K562 (cell line): ENCODE data around the gene OTC. TPM values are rescaled to one million over a fixed set of nuclear protein-coding genes. Genes with fewer than 3 reads are reported as not detected.

Experiments
- ATAC-seq: fragments of 200-7000 bp; cut with Tn5 transposase; 3 replicates; pipeline ENCODE4 v1.9.1; 2020; ENCODE audit warnings: moderate library complexity
- BruUV-seq: library from RNA; stranded (reverse); fragments of 400-500 nt; replicated peaks from 2 replicates; lab custom pipeline; 2021; lab: Mats Ljungman, UMichigan
- CTCF ChIA-PET: fragments of 300-600 bp; formaldehyde crosslinking; extraction: SDS; loops from one replicate; lab custom pipeline; 2021; ENCODE audit warnings: low intra/inter-chr PET ratio; lab: Yijun Ruan, JAX
- POLR2A ChIA-PET: fragments of 300-600, 350-650 bp; sonication (Branson Sonifier 250); formaldehyde crosslinking; extraction: SDS; loops from one replicate; lab custom pipeline; 2021; ENCODE audit warnings: antibody characterized with exemption, inconsistent platforms; lab: Yijun Ruan, JAX
- DNase-seq, 4 experiments: peaks; one replicate each; pipeline versions ENCODE4 v3.0.0 to v3.0.0-alpha.2; 2011 to 2018; ENCODE audit warnings: low spot score in 3 of 4, mixed read lengths in 3 of 4; ENCODE audit errors: extremely low read depth in 1 of 4
- FAIRE-seq: peaks from 2 replicates; lab custom pipeline; 2011; peaks lifted over from hg19 to GRCh38; lab: Jason Lieb, UNC
- H2AFZ ChIP-seq: 2 replicates; pipeline ENCODE4 v1.6.0; 2011; ENCODE audit warnings: low read depth, low read length, control low read depth, inconsistent platforms
- H3K27ac ChIP-seq: fragments of 200-600 bp; 3 replicates; pipeline ENCODE4 v1.8.0; 2011; ENCODE audit warnings: low read depth, mild to moderate bottlenecking, control low read depth, inconsistent platforms, low read length, moderate library complexity, mixed read lengths; ENCODE audit errors: extremely low read depth
- H3K27me3 ChIP-seq, 2 experiments: fragments of 300-600 bp in 1 of 2; 2 replicates in 1 of 2; 3 replicates in 1 of 2; pipeline versions ENCODE4 v1.6.0 to v1.8.0; 2011; ENCODE audit warnings: inconsistent platforms in 2 of 2, low read length in 2 of 2, mild to moderate bottlenecking in 1 of 2, mixed read lengths in 1 of 2, moderate library complexity in 1 of 2; ENCODE audit not compliant: control insufficient read depth in 2 of 2, insufficient read depth in 2 of 2
- H3K36me3 ChIP-seq: fragments of 300-600 bp; 3 replicates; pipeline ENCODE4 v1.8.0; 2011; ENCODE audit warnings: mild to moderate bottlenecking, low read length, inconsistent platforms; ENCODE audit not compliant: control insufficient read depth, insufficient read depth
- H3K4me1 ChIP-seq, 2 experiments: fragments of 200-600 bp in 1 of 2; replicated peaks in 1 of 2; 2 replicates in 1 of 2; 3 replicates in 1 of 2; pipeline versions ENCODE4 v1.5.1 to v1.8.0; 2011; ENCODE audit warnings: inconsistent platforms in 2 of 2, low read length in 2 of 2, mild to moderate bottlenecking in 1 of 2, mixed read lengths in 1 of 2, moderate library complexity in 1 of 2; ENCODE audit not compliant: control insufficient read depth in 2 of 2, insufficient read depth in 2 of 2
- H3K4me2 ChIP-seq: 2 replicates; pipeline ENCODE4 v1.6.1; 2011; ENCODE audit warnings: low read length, control low read depth, inconsistent platforms, mixed read lengths; ENCODE audit not compliant: insufficient read depth
- H3K4me3 ChIP-seq: fragments of 200-600 bp; sonication (generic), shearing (Covaris generic); 2 replicates; pipeline ENCODE4 v1.5.1; 2016; ENCODE audit warnings: control low read depth, inconsistent platforms
- H3K79me2 ChIP-seq: fragments of 200-600 bp; 3 replicates; pipeline ENCODE4 v1.8.0; 2011; ENCODE audit warnings: low read length, inconsistent platforms; ENCODE audit not compliant: control insufficient read depth, insufficient read depth
- H3K9ac ChIP-seq, 2 experiments: 2 replicates each; pipeline versions ENCODE4 v1.6.0 to v1.6.1; 2011; ENCODE audit warnings: low read depth in 2 of 2, low read length in 2 of 2, control low read depth in 1 of 2, inconsistent platforms in 1 of 2, mild to moderate bottlenecking in 1 of 2, mixed read lengths in 1 of 2; ENCODE audit not compliant: insufficient read depth in 1 of 2
- H3K9me1 ChIP-seq: one replicate; pipeline ENCODE4 v1.6.0; 2011; ENCODE audit warnings: inconsistent platforms, mild to moderate bottlenecking, low read length, moderate library complexity; ENCODE audit not compliant: control insufficient read depth, insufficient read depth
- H3K9me3 ChIP-seq: replicated peaks from 2 replicates; pipeline ENCODE4 v1.5.1; 2011; ENCODE audit warnings: low read depth, low read length, inconsistent platforms; ENCODE audit not compliant: control insufficient read depth, insufficient read depth
- H4K20me1 ChIP-seq: replicated peaks from 2 replicates; pipeline ENCODE4 v1.6.1; 2011; ENCODE audit warnings: low read length, inconsistent platforms, mixed read lengths; ENCODE audit not compliant: control insufficient read depth, insufficient read depth
- CHD2 ChIP-seq: IDR thresholded peaks from 2 replicates; pipeline ENCODE4 v1.6.1; 2011; ENCODE audit warnings: low read depth, low read length
- KDM5B ChIP-seq: fragments of 200-600 bp; sonication (generic); IDR thresholded peaks from 2 replicates; pipeline ENCODE4 v1.6.1; 2012; ENCODE audit warnings: low read depth, mild to moderate bottlenecking, moderate library complexity, low read length, control low read depth, inconsistent platforms; ENCODE audit not compliant: insufficient replicate concordance
- MBD2 ChIP-seq: sonication (generic); IDR thresholded peaks from 2 replicates; pipeline ENCODE4 v1.6.1; 2016; ENCODE audit warnings: low read depth, borderline replicate concordance
- MEIS2 ChIP-seq: fragments of 450-650 bp; IDR thresholded peaks from 2 replicates; pipeline ENCODE4 v1.6.1; 2014; ENCODE audit warnings: mild to moderate bottlenecking; ENCODE audit not compliant: partially characterized antibody
- NEUROD1 ChIP-seq: fragments of 150-350 bp; IDR thresholded peaks from 2 replicates; pipeline ENCODE4 v1.6.1; 2014; ENCODE audit warnings: borderline replicate concordance, low read length, low read depth; ENCODE audit not compliant: partially characterized antibody
- NFIC ChIP-seq: fragments of 450-650 bp; IDR thresholded peaks from 2 replicates; pipeline ENCODE4 v1.6.1; 2017; ENCODE audit warnings: mild to moderate bottlenecking, inconsistent platforms
- PRMT5 ChIP-seq: sonication (generic); formaldehyde crosslinking; IDR thresholded peaks from 2 replicates; pipeline ENCODE4 v1.5.0; 2020; ENCODE audit warnings: missing genetic modification reagents
- PRPF4 ChIP-seq: fragments of 200-400 bp; formaldehyde crosslinking; IDR thresholded peaks from one replicate; pipeline ENCODE4 v1.6.1; 2017; ENCODE audit warnings: low read length, low read depth, mild to moderate bottlenecking; ENCODE audit not compliant: insufficient read depth, poor library complexity, severe bottlenecking
- XRCC3 ChIP-seq: fragments of 450-650 bp; IDR thresholded peaks from 2 replicates; pipeline ENCODE4 v1.6.1; 2017; ENCODE audit warnings: mild to moderate bottlenecking, moderate library complexity
- XRCC5 ChIP-seq: fragments of 200-400 bp; formaldehyde crosslinking; IDR thresholded peaks from 2 replicates; pipeline ENCODE4 v1.6.1; 2017; ENCODE audit warnings: low read depth, mild to moderate bottlenecking, low read length
- ZC3H11A ChIP-seq: IDR thresholded peaks from 2 replicates; pipeline ENCODE4 v1.6.1; 2012; ENCODE audit warnings: low read depth, low read length, improper control_type of control experiment
- ZC3H4 ChIP-seq: sonication (generic); formaldehyde crosslinking; IDR thresholded peaks from 2 replicates; pipeline ENCODE4 v1.9.0; 2021; ENCODE audit warnings: missing genetic modification reagents, borderline replicate concordance
- ZNF217 ChIP-seq: sonication (generic); formaldehyde crosslinking; IDR thresholded peaks from 2 replicates; pipeline ENCODE4 v1.8.0; 2022; ENCODE audit warnings: mild to moderate bottlenecking, missing genetic modification reagents
- ZNF444 ChIP-seq: fragments of 250-450 bp; sonication (Bioruptor Pico); IDR thresholded peaks from 2 replicates; pipeline ENCODE4 v1.4.0; 2020; ENCODE audit warnings: mild to moderate bottlenecking, moderate library complexity
- ZNF707 ChIP-seq: fragments of 250-450 bp; sonication (Bioruptor Pico); conservative IDR thresholded peaks from 2 replicates; pipeline ENCODE4 v1.8.0; 2022; ENCODE audit warnings: inconsistent platforms, mild to moderate bottlenecking, moderate library complexity
- WGBS: fragments of 100-300 bp; shearing (Covaris generic); methylation state at CpG from one replicate; pipeline ENCODE4 v1.1.6; 2016; ENCODE audit warnings: low coverage, mixed read lengths; ENCODE audit not compliant: insufficient coverage; ENCODE audit errors: missing lambda C conversion rate; 5-methylcytosine and 5-hydroxymethylcytosine counted together
- in situ Hi-C: fragments of 300-500 bp; cut with MboI; formaldehyde crosslinking; loops from 4 replicates; pipeline ENCODE4 v1.15.0; 2018; ENCODE audit warnings: inconsistent platforms, mixed read lengths
- intact Hi-C: fragments of 100-400 bp; cut with micrococcal nuclease; formaldehyde crosslinking; loops from 2 replicates; pipeline ENCODE4 v1.14.2; 2022
- polyA plus RNA-seq, 8 experiments: library from polyadenylated mRNA; depleted of rRNA in 4 of 8; stranded (reverse) in 5 of 8; unstranded in 3 of 8; fragments of >200 nt; fragmentation: Nextera tagmentation in 2 of 8; fragmentation: Illumina TruSeq in 1 of 8; extraction: Ambion mirVana in 2 of 8; extraction: Trizol in 1 of 8; gene quantifications; 2 replicates each; pipeline versions ENCODE4 v1.2.1 to v1.2.3, GENCODE V29; 2011 to 2014; ENCODE audit warnings: inconsistent platforms in 1 of 8, missing spikeins in 1 of 8
- total RNA-seq, 7 experiments: library from RNA; depleted of rRNA in 6 of 7; stranded (reverse); fragments of >200 nt in 6 of 7; fragmentation: Illumina TruSeq in 2 of 7; extraction: Trizol in 2 of 7; gene quantifications; 2 replicates each; pipeline versions ENCODE4 v1.2.1 to v1.2.3, GENCODE V29; 2011 to 2021; ENCODE audit warnings: low replicate concordance in 1 of 7
- TF ChIP-seq, protein P1 (sequence below): fragments of 450-650 bp; IDR thresholded peaks from 2 replicates; pipeline ENCODE4 v1.6.1; 2016; ENCODE audit warnings: low read depth, mild to moderate bottlenecking, moderate library complexity
- TF ChIP-seq, protein P2 (sequence below): fragments of 450-650 bp; IDR thresholded peaks from 2 replicates; pipeline ENCODE4 v1.6.1; 2014; ENCODE audit warnings: low read depth, mild to moderate bottlenecking, moderate library complexity, borderline replicate concordance
- TF ChIP-seq, protein P3 (sequence below): sonication (generic); formaldehyde crosslinking; IDR thresholded peaks from 2 replicates; pipeline ENCODE4 v1.8.1; 2023; ENCODE audit warnings: missing genetic modification reagents, mild to moderate bottlenecking, borderline replicate concordance

The OTC gene
- total and polyA plus RNA-seq, 9 of the 15 experiments (the other 6 are each of a cell fraction or from before 2014, with no cell fraction given) = not detected

DNA sequence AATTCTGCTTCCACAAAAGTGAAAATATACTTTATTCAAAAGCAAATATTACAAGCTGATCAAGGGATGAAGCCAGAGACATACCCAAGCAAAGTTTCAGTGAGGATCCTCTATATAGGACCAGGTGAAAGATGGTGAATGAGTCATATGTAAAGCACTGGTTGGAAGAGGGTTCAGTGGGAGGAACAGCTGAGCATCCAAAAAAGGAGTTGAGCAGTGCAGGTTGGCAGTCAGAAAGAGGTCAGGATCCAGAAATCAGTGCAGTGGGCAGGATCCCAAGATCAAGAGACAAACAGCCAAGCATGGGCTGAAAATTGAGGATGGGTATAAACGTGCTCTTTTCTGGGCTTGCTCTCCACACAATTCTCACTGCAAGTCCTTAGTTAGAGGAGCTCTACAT lies 30.3 kb downstream of the OTC start:
- Histone ChIP-seq H3K27ac (no peak overlapping the region), H2AFZ (no peak overlapping the region), H3K4me3 (no peak overlapping the region), H3K36me3 (no peaks in the 10 kb centered on the region), H3K9me3 (no peaks in the 10 kb centered on the region), H3K79me2 (no peaks in the 10 kb centered on the region), H3K4me2 (no peak overlapping the region), H3K9me1 (no peaks in the 10 kb centered on the region), H3K27me3 (no peaks in the 10 kb centered on the region), H4K20me1 (no peaks in the 10 kb centered on the region), H3K4me1 (no peaks in the 10 kb centered on the region), H3K9ac (no peak overlapping the region)
- no peak for DNase-seq
- in situ Hi-C loops = no loop called here
- POLR2A ChIA-PET = no interaction called here
- 0% methylated on average over 1 of the region's 1 CpG for WGBS
- BruUV-seq = no TSS peak
- intact Hi-C loops = no loop called here
- no peak for FAIRE-seq
- CTCF ChIA-PET = no interaction called here
- no peak for ATAC-seq
- TF ChIP-seq, protein P1, sequence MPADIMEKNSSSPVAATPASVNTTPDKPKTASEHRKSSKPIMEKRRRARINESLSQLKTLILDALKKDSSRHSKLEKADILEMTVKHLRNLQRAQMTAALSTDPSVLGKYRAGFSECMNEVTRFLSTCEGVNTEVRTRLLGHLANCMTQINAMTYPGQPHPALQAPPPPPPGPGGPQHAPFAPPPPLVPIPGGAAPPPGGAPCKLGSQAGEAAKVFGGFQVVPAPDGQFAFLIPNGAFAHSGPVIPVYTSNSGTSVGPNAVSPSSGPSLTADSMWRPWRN = no peak
- TF ChIP-seq ZC3H11A (no peak), ZNF217 (no peak), KDM5B (no peak), ZNF444 (no peak), CHD2 (no peak), PRPF4 (no peak), XRCC5 (no peak), ZC3H4 (no peak), XRCC3 (no peak), NFIC (no peak), MEIS2 (no peak), ZNF707 (no peak), MBD2 (no peak), NEUROD1 (no peak), PRMT5 (CRISPR knock-in tag) (no peak)
- TF ChIP-seq, protein P2, sequence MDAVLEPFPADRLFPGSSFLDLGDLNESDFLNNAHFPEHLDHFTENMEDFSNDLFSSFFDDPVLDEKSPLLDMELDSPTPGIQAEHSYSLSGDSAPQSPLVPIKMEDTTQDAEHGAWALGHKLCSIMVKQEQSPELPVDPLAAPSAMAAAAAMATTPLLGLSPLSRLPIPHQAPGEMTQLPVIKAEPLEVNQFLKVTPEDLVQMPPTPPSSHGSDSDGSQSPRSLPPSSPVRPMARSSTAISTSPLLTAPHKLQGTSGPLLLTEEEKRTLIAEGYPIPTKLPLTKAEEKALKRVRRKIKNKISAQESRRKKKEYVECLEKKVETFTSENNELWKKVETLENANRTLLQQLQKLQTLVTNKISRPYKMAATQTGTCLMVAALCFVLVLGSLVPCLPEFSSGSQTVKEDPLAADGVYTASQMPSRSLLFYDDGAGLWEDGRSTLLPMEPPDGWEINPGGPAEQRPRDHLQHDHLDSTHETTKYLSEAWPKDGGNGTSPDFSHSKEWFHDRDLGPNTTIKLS = no peak
- TF ChIP-seq, protein P3, sequence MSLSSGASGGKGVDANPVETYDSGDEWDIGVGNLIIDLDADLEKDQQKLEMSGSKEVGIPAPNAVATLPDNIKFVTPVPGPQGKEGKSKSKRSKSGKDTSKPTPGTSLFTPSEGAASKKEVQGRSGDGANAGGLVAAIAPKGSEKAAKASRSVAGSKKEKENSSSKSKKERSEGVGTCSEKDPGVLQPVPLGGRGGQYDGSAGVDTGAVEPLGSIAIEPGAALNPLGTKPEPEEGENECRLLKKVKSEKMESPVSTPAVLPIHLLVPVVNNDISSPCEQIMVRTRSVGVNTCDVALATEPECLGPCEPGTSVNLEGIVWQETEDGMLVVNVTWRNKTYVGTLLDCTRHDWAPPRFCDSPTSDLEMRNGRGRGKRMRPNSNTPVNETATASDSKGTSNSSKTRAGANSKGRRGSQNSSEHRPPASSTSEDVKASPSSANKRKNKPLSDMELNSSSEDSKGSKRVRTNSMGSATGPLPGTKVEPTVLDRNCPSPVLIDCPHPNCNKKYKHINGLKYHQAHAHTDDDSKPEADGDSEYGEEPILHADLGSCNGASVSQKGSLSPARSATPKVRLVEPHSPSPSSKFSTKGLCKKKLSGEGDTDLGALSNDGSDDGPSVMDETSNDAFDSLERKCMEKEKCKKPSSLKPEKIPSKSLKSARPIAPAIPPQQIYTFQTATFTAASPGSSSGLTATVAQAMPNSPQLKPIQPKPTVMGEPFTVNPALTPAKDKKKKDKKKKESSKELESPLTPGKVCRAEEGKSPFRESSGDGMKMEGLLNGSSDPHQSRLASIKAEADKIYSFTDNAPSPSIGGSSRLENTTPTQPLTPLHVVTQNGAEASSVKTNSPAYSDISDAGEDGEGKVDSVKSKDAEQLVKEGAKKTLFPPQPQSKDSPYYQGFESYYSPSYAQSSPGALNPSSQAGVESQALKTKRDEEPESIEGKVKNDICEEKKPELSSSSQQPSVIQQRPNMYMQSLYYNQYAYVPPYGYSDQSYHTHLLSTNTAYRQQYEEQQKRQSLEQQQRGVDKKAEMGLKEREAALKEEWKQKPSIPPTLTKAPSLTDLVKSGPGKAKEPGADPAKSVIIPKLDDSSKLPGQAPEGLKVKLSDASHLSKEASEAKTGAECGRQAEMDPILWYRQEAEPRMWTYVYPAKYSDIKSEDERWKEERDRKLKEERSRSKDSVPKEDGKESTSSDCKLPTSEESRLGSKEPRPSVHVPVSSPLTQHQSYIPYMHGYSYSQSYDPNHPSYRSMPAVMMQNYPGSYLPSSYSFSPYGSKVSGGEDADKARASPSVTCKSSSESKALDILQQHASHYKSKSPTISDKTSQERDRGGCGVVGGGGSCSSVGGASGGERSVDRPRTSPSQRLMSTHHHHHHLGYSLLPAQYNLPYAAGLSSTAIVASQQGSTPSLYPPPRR (CRISPR knock-in tag) = no peak
